CD4-positive, alpha-beta T cell treated with Interleukin-4 for 1 hour (primary cell): ENCODE data around the gene ZDHHC14.

Source experiments
- DNase-seq, 2 donors: peaks; one replicate each; pipeline ENCODE4 v3.0.0-alpha.2; 2020 to 2022

ZDHHC14 gene

DNA sequence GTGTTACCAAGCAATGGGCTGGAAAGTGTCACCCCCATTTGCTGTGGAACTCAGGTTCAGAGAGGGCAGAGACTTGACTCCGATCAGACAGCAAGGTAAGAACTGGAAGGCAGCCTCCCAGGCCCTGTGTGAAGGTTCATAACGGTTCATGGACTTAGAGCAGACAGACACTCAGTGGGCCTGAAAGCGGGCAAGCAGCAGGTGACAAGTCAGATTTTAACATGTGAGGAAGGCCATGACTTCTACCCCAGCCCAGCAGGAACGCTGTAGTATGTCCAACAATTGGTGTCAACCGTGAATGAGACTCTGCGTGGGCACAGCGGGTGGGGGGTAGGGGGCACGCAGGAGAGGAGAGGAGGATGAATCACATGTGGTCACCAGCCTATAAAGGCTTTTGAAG, 224.5 kb downstream of the ZDHHC14 start:
- DNase-seq, result no peak

DNA sequence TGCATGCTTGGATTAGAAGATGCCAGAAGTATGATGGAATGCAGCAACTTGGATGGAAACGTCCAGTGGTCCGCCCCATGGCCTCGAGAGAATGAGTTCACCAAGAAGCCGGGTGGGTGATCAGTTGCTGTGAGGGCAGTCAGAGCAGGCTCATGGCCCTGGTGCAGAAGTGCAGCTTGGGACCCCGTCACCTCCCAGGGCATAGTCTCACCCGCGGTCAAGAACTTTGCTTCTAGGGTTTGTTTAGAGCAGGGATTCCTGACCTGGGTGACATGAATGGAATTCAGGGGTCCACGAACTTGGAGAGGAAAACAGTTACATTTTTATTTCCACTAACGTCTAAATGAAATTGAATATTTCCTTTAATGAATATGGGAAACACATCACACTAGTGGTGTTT, 225.5 kb downstream of the ZDHHC14 start:
- no peak for DNase-seq

DNA sequence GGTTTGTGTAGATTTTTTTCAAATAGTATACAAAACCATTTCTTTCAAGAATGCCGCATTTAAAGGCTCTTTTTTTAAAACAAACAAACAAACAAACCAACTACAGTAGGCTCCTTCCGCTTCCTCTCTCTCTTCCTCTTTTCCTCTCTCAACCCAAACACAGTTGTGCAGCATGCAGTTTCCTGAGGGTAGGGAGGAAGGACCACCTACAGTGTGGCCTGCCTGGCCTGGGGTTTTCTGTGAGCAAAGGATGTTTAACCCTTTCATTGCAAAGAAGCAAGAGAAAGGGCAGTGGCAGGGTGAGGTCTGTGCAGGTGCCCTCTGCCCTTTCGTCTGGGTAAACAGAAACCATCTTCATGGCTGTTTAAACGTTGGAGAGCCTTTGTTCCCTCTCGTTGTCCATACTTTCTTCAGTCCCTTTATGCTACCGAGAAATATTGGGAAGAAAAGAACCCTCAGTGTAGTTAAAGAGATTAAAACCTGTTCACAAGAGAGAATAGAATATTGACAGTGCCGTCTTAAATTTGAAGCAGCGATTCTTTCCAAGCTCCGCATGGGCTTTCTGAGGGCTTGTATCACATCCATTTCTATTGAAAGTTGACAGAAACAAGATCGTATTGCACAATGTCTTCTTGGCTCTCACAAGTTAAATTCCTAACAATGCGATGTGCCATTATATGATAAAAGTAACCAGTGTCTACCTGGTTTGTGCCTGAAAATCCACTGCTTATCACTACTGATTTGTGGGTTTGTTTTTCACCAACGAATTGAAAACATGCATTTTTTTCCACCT, 226.5 kb downstream of the ZDHHC14 start:
- no peak for DNase-seq

DNA sequence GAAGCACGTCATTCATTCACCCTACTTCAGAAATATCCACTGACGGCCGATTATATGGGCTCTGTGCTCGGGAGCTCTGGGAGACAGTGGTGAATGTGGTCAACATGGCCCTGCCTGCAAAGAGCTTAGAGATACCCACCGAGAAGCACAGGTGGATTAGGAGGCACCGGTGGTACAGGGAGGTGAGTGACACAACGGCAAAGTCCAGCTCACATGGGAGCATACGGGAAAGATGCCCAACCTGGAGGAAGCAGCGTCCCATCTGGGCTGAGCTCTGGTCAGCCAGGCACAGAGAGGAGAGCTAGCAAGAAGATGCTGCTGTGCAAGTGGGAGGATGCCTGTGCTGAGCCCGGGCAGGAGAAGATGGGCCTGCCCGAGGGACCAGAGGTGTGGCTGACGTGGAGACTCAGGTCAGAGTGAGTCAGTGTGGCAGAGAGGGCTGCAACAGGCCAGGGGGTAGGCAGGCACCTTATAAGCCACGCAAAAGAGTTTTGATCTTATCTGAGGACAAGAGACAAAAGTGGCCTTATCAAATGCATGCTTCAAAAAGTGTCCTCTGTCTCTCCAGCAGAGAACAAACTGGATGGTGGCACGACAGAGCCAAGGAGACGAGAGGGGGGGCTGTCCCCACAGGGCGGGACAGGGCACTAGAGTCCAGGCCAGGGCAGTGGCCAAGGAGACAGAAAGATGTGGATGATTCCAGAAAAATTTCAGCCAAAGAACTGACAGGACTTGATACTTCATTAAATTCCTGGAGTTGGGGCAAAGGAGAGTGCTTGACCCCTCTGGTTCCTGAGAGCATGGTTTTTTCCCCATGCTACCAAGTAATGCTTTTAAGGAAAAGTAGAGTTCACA, 227.5 kb downstream of the ZDHHC14 start:
- no peak for DNase-seq

DNA sequence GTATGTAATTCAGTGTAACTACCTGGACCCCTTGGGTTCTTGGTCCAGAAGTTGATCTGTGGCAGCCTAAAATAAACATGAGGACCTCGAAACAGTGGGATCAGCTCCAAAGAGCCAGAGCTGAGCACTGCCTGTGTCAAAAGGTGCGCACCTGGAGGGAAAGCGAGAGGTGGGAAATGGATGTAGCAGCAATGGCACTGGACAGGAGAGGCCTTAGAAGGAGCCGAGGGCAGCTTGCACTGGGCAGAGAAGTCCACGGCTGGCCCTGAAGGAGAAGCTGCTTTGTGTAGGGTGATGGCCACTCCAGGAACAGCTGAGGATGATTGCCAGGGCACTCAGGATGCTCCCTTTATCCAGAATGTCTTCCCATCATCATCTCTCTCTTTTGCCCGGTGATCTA, 228.1 kb downstream of the ZDHHC14 start:
- no peak for DNase-seq

DNA sequence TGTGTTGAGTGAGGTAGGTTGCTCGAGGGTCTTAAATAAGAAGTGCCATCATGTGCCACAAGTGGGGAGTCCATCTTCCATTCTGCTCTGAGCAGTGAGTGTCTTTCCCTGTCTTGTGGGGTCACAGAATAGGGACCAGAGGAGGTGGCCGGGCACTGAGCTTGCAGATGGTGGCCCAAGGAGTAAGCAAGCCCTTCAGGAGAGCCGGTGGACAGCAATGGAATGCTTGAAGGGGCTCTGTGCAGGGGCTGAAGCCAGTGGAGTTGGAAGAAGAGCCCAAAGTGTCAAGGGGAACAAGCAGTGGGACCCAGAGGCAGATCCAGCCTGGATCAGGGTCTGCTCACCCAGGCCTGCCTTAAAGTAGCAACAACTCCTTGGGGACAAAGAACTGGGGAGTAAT, 228.6 kb downstream of the ZDHHC14 start:
- DNase-seq, result no peak

DNA sequence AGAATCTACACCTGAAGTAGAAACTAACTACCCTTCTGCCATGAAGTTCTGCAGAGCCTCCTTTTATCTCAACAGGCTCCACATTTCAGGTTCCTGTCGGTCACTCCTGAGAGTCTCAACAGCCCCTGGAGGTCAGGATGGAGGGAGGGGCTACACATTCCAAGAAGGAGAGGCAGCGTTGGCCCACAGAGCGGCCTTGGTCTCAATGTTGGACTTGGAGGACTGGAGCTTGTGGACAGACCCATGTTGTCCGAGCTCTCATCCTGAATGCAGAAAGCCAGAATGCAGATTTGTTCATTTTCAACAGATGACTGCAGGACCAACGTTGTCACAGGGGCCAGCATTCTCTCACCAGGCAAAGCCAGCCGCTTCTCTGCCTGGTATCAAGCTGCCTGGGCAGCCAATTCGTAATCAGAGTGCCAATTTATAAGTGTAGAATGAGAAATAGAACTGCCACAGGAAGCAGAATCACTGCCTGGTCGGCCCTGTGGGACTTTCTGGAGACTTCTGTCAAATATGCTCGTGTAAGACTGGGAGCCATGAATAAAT, 229.5 kb downstream of the ZDHHC14 start:
- no peak for DNase-seq

DNA sequence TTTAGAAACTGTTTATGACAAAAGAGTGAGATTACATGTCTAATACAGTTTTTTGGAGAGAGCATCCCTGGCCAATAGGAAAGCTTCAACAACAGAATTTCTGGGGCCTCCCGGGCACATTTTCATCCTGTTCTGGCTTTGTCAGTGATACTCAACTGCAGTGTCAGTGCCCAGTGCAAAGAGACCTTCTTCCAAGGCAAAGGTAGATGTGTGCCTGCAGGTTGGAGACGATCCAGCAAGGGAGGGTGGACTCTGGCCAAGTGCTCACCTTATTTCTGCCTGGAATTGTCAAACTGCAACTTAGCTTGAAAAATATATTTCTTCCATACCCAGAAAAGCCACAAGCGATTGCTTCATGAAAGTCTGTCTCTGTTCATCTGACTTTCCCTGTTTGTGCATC, 230.4 kb downstream of the ZDHHC14 start:
- no peak for DNase-seq

DNA sequence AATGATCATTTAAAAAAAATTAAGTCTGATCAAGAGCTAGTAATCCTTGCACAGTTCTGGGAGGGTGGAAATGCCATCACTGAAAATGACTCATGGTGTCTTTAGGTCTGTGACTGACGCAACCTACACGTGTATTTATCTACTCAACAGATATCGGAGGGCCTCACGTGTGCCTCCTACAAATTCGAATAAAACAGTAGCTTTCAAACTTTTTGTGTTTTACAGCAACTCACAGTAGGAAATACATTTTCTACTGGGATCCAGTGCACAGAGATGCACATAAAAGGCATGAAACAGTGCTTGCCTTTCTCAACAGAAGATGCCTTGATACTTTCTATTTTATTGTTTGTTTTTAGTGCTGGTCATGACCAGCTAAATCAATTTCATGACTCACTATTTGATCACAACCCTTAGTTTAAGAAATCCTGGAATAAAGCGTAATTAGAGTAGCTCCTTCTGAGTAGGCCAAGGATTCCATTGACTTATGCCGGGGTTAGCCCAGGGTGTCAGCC, 232.1 kb downstream of the ZDHHC14 start:
- DNase-seq, result no peak

DNA sequence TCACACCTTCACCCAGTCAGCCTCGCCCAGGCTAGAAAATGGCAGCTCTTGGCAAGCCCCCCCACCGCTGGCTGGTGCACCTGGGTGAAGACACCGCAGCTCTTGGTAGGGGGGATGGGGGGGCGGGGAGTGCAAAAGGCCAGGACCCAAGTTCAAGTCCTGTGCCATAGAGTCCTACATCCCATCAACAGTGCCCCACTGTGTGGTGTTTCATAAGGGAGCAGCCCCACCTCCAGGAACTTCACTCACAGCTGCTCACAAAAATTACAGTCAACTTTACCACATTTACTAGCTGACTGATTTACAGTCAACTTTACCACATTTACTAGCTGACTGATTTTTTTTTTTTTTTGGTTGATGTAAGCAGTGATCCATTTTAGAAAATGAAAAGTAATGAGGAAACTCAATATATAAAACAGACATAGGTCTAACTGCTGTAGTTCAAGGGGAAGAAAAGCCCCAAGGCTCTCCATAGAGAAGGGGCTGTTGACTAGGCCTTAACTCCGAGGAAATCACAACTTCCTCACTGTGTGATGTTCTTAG, 233.1 kb downstream of the ZDHHC14 start:
- no peak for DNase-seq

DNA sequence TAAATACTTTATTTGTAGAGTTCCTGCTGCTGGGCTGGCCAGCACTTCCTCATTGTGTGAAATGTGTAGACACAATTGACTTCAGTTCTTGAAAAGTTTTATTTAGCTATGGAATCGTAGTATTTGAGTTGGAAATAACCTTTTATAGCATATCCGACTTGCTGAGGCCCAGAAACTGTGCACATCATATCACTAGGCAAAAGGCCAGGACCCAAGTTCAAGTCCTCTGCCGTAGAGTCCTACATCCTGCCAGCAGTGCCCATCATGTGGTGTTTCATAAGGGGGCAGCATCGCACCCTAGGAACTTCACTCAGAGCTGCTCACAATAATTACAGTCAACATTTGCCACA, 234.4 kb downstream of the ZDHHC14 start:
- DNase-seq, result no peak

DNA sequence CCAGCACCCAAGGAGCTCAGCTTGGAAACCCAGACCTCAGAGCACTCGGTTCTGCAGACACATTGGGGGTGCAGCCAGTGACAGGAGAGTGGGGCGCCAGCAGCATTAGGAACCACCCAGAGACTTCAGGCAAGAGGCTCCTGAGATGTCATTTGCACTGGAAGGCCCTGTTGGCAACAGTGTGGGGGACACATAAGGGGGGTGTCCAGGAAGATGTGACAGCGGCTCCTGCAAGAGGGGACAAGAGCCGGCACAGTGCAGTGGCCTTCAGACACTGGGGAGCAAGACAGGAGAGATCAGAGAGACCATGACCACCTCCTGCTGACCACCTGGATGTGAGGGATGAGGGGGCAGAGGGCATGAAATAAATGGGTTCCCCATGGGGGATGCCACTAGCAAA, 235.0 kb downstream of the ZDHHC14 start:
- DNase-seq, result no peak

DNA sequence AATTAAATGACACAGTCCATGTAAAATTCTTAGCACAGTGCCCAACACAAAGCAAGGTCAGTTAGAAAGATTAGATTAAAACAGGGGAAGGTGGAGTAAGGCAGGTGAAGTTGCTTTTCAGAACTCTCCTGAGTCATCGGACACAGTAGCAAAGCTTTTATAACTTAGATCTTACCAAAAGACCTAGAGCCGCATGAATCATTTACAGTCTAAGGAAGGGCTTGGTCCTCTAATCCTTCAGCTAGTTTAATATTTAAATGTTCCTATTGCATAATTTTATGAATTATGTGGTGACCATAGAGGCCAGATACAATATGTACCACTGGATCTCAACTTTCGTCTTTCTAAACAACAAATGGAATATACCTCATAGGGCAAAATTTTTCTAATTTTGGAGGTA, 240.0 kb downstream of the ZDHHC14 start:
- no peak for DNase-seq

DNA sequence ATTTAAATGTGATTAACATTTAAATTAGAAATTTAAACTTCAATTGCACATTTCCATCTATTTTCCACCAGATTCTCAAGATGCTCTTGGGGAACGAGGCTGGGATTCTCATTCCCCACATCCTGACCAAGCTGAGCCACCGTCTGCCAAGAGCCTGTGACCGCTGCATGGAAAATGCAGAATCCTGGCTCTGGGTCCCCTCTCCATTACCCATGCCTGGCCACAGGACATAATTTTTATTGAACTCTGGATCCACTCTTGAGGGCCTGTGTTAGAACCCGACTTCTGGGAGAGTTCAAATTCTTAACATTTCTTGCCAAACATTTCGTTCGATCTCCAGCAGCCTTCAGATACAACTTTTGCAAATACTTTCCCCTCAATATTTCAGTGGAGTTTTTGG, 240.4 kb downstream of the ZDHHC14 start:
- no peak for DNase-seq

DNA sequence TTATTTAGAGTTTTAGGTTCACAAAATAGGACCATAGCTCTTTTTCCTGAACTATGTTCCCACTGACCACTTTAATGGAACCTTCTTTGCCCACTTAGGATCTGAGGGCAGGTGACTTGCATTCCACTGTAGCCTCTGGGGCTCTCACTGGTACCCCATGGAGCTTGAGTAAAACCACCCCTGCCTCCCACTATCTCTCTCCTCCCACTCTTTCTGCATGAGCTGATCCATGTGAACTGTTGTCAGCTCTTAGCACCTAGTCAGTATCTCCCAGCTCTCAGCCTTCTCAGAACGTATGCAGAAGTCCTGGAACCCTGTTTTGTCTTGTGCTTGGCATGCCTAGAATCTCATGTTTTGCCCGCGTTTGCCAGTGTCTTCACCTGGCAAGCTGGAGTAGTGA, 241.4 kb downstream of the ZDHHC14 start:
- no peak for DNase-seq

DNA sequence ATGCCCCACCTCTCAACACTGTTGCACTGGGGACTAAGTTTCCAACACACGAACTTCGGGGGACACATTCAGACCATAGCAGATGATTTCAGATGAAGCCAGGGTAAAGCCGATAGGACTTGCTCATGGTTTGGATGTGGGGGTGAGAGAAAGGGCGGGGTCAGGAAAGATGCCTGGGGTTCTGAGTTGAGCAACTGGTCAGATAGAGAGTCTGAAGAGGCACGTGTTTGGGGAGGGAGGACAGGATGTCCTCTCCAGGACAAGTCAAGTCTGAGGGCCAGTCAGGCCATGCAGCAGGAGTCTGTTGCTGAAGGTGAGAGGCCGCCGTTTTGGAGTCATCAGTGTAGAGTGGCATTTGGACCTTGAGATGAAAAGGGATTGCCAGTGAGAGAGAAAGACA, 244.1 kb downstream of the ZDHHC14 start:
- DNase-seq, result no peak

DNA sequence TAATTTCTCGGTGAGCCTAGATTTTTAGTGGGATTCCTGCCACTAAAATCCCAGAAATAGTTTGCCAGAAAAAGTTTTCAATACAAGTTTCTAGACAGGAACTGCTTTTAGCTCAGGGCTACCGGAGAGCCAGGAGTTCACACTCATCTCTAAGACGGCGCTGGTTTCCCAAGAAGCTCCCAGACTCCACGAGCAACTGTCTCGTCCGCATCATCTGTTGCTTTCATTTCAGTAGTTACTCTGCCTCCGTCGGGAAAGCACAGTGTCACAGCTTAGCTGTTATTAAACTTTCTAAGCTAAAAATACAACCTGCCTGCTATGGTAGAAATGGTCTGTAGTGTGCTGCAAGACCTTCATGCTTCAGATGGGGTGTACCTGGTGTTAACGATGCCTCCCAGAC, 244.8 kb downstream of the ZDHHC14 start:
- no peak for DNase-seq

DNA sequence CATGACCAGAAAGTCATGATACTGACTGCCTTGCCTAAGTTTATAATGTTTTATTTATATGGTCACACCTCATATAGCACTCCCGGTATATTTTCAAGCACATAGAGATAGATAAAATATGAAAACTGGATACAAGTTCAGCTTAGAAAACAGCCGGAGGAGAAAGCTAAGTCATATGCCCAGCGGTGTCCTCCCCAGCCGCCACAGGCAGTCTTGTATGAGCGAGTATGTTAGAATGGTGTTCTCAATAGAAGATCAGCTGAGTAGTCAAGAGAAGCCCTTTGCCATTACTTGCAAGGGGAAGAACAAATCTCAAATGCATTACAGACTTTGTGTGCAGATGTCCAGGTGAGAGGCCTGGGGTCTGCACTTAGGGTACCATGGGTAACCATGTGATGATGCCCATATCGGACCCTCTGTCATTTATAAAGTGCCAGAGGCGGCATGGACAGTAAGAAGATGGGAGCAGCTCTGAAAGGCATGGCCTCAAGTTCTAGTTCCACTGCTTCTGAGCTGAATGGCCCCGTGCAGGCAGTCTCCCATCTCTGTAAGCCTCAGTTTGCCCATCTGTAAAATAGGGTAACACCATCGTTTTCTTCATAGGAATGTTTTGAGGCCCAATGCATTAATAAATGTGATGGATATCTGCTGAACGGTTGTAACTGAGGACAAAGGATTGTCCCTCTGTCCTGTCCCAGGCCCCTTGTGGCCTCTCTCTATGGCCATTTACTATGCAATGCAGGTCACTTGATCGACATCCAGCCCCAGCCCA, 246.4 kb downstream of the ZDHHC14 start:
- no peak for DNase-seq

DNA sequence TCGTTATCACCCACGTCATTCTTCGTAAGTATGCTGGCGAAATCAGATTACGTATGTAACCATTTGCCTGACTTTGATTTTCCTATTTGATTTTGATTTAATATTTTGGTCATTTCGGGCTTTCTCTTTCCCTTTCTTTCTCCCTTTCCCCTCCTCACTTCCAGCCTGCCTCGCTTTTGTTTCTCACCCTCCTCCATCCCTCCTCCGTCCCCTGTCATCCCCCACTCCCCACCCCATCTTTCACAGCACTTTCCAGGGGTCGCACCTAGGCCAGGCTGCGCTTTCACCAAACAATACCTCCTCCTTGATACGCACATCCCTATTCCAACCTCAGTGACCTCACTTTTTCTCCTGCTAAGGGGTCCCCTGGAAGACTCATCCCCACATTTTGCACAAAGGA, 247.5 kb downstream of the ZDHHC14 start:
- no peak for DNase-seq

DNA sequence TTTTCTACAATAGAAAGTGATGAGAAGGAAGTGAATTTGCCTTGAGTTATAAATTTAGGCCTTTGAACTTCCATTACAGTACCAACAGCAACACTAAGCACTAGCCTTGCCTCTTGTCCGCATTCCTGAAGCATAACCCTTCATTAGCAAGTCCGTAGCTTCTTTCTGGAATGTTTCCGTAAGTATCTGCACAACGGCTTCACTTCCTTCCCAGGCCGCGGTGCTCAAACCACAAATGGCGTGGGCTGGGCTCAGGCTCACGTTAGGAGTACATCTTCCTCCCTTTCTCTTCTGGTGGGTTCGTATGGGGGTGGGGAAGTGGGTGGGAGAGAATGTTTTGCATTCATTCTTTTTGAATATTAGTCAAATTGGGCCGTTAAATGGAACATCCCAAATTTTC, 248.2 kb downstream of the ZDHHC14 start:
- DNase-seq, result no peak

DNA sequence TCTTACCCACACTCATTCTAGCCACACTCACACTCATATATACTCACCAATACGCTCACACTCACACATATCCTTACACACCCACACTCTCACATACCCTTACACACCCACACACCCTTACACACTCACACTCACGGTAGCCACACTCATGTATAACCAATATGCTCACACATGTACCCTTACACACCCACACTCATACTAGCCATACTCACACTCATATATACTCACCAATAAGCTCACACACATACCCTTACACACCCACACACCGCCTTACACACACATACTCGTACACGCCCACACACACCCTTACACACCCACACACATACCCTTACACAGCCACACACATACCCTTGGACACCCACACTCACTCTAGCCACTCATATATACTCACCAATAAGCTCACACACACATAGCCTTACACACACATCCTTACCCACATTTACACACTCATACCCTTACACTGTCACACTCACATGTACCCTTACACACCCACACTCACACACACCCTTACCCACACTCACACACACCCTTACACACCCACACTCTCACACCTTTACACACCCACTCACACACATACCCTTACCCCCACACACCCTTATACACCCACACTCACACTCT, 249.6 kb downstream of the ZDHHC14 start:
- no peak for DNase-seq

DNA sequence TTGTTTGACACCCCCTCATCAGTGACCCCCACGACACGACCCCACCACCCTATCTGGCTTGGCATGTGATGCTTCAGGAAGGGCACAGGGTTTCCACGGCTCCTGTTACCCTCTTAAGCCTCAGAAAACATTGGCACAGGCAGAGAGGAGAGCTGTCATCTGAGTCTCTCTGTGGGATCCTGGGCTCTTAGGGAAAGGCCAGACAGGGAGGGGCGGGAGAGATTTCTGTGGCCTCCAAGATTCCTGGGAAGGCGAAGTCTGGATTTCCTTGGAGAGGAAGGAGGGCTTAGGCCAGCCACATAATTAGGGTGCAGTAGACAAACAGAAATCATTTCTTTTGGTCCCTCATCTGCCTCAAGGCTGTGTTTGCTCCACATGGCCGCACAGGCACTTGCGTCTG, 250.4 kb downstream of the ZDHHC14 start:
- DNase-seq, result no peak
